HG03159 (cell line): ENCODE results near the gene CAPRIN1.

Source experiments
- ATAC-seq: cut with Tn5 transposase; IDR thresholded peaks from one replicate; pipeline ENCODE4 v1.9.1; 2021; ENCODE audit warnings: mild to moderate bottlenecking, moderate library complexity; ENCODE audit not compliant: unreplicated experiment

CAPRIN1 gene

DNA sequence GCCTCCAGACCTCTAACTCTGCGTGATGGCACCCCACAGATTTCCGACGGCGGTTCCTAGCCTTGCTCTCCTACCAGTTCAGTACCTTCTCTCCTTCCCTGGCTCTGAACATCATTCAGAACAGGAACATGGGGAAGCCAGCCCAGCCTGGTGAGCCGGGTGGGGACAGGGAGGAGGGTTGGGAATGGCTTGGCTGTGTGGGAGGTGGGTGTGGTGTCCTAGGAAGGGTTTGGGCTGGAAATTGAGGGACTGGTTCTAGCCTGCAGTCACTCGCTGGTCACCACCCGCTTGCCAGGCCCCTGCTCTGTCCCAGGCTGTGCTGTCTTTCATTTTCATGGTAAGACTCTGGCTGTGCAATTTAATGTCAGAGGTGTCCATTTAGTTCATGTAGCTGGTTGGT is 87.8 kb downstream of the CAPRIN1 start:
- no peak for ATAC-seq

DNA sequence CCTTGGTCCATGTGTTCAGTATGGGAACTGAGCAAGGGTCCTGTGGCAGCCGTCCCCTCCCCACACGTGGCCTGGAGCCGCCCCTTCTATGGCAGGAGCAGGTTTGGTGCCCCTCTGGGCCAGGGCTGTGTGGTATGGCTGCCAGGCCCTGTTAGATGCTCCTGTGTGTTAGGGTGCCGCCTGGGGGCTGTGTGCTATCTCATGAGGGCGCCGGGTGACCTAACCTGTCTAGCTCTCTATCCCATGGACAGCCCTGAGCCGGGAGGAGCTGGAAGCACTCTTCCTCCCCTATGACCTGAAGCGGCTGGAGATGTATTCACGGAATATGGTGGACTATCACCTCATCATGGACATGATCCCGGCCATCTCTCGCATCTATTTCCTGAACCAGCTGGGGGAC is 88.6 kb downstream of the CAPRIN1 start:
- ATAC-seq, result no peak

DNA sequence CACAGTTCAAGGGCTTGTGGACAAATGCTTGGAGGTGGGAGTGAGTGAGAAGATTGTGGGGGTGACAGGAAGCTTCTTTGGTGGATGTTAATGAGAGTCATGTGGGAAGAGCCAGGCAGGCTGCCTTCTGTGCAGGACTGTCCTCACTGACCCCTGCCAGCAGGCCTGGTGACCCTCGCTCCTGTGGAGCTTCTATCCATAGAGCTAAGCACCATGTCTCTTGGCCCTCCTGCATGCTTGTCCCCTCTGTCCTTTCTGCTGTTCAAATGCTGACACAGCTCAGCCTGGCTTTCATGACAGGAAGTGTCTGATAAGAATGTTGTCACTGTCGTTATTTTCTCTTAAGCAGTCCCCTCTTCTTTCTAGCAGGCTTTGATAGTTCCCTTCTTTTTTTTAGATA is 91.5 kb downstream of the CAPRIN1 start:
- no peak for ATAC-seq

DNA sequence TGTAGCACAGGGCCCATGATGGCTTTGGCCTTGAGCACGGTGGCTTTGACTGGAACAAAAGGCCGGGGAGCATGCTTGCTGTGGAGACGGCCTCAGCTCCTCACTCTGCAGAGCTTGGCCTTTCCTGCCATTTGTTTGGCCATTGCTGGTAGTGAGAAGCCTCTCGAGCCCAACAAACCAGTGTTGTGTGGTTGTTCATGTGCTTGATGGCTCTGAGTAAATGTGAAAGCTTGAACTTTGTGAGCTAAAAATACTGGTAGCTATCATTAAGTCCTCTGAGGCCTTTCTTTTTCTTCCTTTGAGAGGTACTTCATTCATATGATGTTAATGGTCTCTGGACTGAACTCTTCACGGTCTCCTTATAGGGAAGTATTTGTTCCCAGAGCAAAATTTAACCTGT is 93.5 kb downstream of the CAPRIN1 start:
- ATAC-seq, result peak; percentile 46

DNA sequence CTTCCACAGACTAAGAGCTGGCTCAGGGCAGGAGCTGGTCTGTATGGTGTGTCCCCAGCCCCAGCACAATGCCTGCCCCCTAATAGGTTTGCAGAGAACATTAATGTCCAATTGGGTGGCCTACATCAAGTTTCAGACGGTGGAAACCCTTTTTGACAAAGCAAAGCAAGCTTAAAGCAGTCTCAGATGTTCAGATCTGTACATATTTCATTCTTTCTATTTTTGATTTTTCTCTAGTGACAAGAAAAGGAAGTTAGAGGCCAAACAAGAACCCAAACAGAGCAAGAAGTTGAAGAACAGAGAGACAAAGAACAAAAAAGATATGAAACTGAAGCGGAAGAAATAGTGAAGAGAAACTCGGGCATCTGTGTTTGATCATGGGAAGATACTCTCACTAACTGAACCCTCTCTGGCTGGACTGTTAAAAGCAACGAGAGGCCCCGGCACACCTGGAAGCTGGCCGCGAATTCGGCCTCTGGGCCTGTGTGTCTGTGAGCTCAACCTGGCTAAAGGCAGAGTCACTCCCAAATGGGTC is 94.4 kb downstream of the CAPRIN1 start:
- ATAC-seq, result peak; percentile 48

DNA sequence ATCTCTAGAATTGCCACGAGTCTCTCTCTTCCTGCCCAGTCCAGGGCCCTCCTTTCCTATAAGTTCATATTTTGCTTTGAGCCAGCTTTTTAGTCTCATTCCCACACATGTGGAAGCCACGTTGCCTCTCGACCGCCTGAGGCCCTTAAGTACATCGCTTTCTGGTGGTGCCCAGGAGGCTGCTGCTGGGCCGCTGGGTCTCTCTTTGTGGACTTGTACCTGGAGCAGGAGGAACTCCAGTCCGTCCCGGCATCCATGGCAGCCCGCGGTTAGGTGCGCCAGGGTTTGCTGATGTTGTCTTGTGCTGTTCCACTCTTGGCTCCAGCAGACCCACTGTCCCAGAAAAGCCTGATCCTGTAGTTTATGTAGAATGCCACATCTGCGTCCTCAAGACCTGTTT is 94.9 kb downstream of the CAPRIN1 start:
- ATAC-seq, result no peak

DNA sequence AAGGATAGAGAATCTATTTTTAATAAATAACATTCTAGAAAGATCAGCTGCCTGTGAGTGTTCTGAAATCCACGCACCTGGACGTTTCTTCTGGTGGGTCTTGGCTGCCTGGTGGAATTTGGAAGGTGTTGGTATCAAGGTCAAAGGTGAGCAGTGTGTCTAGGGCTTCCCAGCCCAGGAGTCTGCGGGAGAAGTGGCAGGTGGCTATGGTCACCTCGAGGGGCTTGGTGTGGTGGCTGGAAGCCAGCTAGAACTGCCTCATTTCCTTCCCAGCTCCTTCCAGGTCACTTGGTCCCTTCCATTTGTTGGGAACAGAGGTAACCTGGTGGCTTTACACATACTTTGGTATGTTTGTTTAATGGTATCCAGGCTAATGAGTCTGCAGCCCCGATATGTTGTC is 95.3 kb downstream of the CAPRIN1 start:
- ATAC-seq, result no peak

DNA sequence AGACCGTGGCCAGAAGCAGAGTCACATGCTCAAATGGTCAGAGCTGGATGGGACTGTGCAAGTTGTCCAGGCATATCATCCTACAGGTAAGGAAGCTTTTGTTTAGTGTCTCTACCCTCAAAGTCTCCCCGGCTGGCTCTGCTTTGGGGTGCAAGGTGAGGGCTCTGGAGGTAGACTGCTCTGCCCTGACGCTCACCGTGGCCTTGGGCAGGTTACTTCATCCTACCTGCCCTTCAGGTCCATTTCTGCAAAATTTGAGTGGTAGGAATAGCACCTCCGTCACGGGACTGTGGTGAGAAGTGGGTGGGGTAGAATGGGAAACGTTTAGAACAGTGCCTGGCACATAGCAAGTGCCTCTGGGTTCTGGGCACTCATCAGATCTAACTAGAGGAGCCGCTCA is 96.0 kb downstream of the CAPRIN1 start:
- no peak for ATAC-seq

DNA sequence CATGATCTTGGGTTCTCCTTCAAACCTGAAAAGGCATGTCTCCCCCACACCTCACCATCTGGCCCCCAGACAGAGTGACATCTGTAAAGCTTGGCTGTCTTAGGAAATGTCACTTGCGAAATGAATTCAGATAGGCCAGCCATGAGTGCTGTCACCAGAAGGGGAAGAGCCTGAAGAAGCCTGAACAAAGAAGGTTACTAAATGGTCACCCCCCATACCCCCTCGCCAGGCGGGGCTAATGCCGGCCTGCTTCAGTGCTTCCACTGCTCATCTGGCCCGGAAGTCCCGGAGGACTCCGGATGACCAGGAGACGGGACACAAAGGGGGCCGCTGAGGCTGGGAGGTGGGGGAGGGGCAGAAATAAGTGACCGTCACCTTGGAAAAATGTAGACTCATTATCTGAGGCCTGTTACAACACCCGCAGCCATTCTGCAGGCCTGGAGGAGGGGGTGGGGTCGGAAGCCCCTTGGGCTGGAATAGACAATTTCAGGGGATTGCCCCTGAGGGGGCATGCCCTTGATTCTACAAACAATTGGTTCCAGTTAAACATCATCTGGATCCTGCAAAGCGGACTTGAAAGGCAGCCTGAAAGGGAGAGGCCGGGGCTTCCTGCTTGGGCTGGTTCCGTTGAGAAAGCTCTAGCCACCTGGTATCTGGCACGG is 97.1 kb downstream of the CAPRIN1 start:
- no peak for ATAC-seq

DNA sequence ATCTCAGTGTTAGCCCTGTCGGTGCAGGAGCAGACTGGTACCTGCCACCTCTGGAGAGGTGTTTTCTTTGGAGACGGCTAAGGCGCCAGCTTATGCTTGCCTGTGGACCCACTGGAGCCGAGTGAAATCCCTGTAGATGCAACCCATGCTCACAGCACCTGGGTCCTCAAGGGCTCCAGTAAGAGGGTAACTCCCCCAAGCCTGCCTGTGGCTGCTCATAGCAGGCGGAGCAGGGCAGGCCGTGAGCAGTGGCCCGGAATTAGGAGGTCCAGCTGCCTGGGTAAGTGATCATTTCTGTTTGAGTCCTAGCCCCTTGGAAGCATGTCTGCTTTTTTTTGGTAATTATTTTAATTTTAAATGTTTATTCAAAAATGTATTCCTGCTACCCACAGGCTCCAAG is 97.7 kb downstream of the CAPRIN1 start:
- ATAC-seq, result no peak

DNA sequence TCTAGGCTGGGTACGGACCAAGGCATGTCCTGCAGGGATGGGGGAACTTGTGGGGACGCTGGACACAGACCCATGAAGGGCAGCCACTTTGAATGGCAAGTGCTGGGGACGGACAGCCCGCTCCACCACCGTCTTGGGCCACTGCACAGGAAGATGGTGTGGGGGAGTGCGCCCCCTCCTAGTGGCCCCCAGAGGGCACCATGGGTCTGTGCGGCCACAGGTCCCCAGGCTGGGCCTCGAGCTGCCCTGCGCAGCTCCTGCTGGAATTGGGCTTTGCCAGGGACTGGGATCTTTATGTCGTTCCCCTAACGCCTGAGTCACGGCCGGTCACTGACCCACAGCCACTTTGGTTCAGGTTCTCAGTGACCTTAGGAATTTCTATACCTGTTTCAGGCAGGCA is 98.3 kb downstream of the CAPRIN1 start:
- no peak for ATAC-seq

DNA sequence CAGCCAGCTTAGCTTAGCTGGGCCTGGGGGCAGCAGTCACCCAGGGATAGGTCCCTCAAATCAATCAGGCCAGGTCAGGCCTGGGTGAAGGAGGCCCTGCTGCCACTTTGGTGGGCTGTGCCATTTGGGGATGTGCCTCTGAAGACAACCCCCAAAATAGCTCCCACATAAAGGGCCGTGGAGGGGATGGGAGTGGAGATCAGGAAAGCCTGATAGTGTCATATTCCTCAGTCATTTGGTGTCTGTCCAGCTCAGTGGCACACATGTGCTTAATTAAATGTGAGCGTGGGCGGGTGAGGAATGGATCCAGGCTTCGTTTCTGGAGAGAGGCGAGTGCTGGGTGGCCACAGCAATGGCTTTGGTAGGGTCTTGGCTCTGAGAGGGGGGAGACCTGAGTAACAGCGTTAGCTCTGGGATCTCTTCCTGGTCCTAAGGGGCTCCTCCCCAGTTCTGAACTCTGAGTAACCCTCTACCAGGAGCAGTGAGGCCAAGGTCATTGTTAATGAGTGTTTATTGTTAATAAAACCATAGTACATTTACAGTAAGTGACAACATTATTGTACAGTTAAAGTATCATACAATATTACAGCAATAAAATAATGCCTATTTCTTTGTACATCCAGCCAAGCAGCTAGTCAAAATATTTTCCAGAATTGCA is 99.1 kb downstream of the CAPRIN1 start:
- no peak for ATAC-seq
